Loucy (cell line): Measurements from ENCODE around the gene TMEM18.

Source experiments
- H2AFZ ChIP-seq: fragments of 200-600 bp; sonication (generic); 2 replicates; pipeline ENCODE4 v1.6.0; 2016; ENCODE audit warnings: antibody characterized with exemption, mild to moderate bottlenecking, low read length, moderate library complexity
- H3F3A ChIP-seq: fragments of 200-600 bp; 2 replicates; pipeline ENCODE4 v1.6.0; 2016; ENCODE audit warnings: antibody characterized with exemption, low read depth, mild to moderate bottlenecking
- H3K27me3 ChIP-seq: fragments of 200-600 bp; sonication (generic); 2 replicates; pipeline ENCODE4 v1.6.1; 2014; ENCODE audit warnings: low read length, mild to moderate bottlenecking; ENCODE audit not compliant: insufficient read depth, poor library complexity, severe bottlenecking
- H3K36me3 ChIP-seq: fragments of 200-600 bp; sonication (generic); 2 replicates; pipeline ENCODE4 v1.6.1; 2016; ENCODE audit warnings: low read length; ENCODE audit not compliant: insufficient read depth
- H3K4me1 ChIP-seq: fragments of 200-600 bp; sonication (generic); 2 replicates; pipeline ENCODE4 v1.5.1; 2014; ENCODE audit warnings: low read length, mild to moderate bottlenecking; ENCODE audit not compliant: insufficient read depth, poor library complexity, severe bottlenecking
- H3K4me2 ChIP-seq: fragments of 200-600 bp; sonication (generic); 2 replicates; pipeline ENCODE4 v1.6.0; 2014; ENCODE audit warnings: antibody characterized with exemption, low read length, low read depth, mild to moderate bottlenecking; ENCODE audit not compliant: poor library complexity, severe bottlenecking
- H3K4me3 ChIP-seq: fragments of 200-600 bp; sonication (generic); 2 replicates; pipeline ENCODE4 v1.5.1; 2014; ENCODE audit warnings: low read length, mild to moderate bottlenecking, mixed read lengths; ENCODE audit not compliant: poor library complexity, severe bottlenecking
- H3K79me2 ChIP-seq: fragments of 200-600 bp; sonication (generic); 2 replicates; pipeline ENCODE4 v1.6.1; 2014; ENCODE audit warnings: low read length; ENCODE audit not compliant: insufficient read depth
- H3K9ac ChIP-seq: fragments of 200-600 bp; sonication (generic); 2 replicates; pipeline ENCODE4 v1.6.0; 2014; ENCODE audit warnings: mild to moderate bottlenecking, low read depth, low read length, moderate library complexity; ENCODE audit not compliant: poor library complexity, severe bottlenecking
- H3K9me2 ChIP-seq: fragments of 200-600 bp; sonication (generic); replicated peaks from 2 replicates; pipeline ENCODE4 v1.6.1; 2016; ENCODE audit warnings: low read depth, low read length, mixed read lengths
- H3K9me3 ChIP-seq: fragments of 200-600 bp; sonication (generic); 2 replicates; pipeline ENCODE4 v1.6.1; 2014; ENCODE audit warnings: mild to moderate bottlenecking, antibody characterized with exemption, low read length, low read depth; ENCODE audit not compliant: insufficient read depth
- H4K20me1 ChIP-seq: fragments of 200-600 bp; sonication (generic); 2 replicates; pipeline ENCODE4 v1.6.0; 2014; ENCODE audit warnings: antibody characterized with exemption, low read length, mild to moderate bottlenecking; ENCODE audit not compliant: insufficient read depth, poor library complexity, severe bottlenecking
- CTCF ChIP-seq: fragments of 200-600 bp; sonication (generic); conservative IDR thresholded peaks from 2 replicates; pipeline ENCODE4 v1.5.1; 2014; ENCODE audit warnings: mild to moderate bottlenecking, antibody characterized with exemption, low read length
- EZH2phosphoT487 ChIP-seq: fragments of 200-600 bp; IDR thresholded peaks from 2 replicates; pipeline ENCODE4 v1.6.1; 2018; ENCODE audit warnings: antibody characterized with exemption, mild to moderate bottlenecking, moderate library complexity, borderline replicate concordance

TMEM18 gene

GRCh38 chr2:682226-682625, 5.0 kb upstream of the TMEM18 start:
- peaks cover 13% of the 10 kb centered on the region; the same call in 1 of the 2 replicates for H3K9me3 ChIP-seq
- H3K9me2 ChIP-seq, result no peaks in the 10 kb centered on the region
- H2AFZ ChIP-seq, result no peak overlapping the region
- H3F3A ChIP-seq, result no peaks in the 10 kb centered on the region
- no peak overlapping the region for H3K4me3 ChIP-seq
- no peak overlapping the region for H3K9ac ChIP-seq
- peaks cover 12% of the 10 kb centered on the region; the same call in 1 of the 2 replicates for H3K79me2 ChIP-seq
- no peaks in the 10 kb centered on the region for H3K27me3 ChIP-seq
- H4K20me1 ChIP-seq, result no peaks in the 10 kb centered on the region
- no peak for TF ChIP-seq EZH2phosphoT487
- TF ChIP-seq CTCF, result no peak
- no peak overlapping the region for H3K4me2 ChIP-seq
- no peaks in the 10 kb centered on the region for H3K36me3 ChIP-seq
- peaks cover 4% of the 10 kb centered on the region for H3K4me1 ChIP-seq

- Histone ChIP-seq H3F3A (no peaks in the 10 kb centered on the region), H4K20me1 (peaks cover 3% of the 10 kb centered on the region), H3K27me3 (no peaks in the 10 kb centered on the region), H3K79me2 (peaks cover 12% of the 10 kb centered on the region; the same call in 1 of the 2 replicates), H3K4me2 (no peak overlapping the region), H3K9me2 (no peaks in the 10 kb centered on the region), H2AFZ (no peak overlapping the region), H3K4me3 (no peak overlapping the region), H3K9me3 (peaks cover 6% of the 10 kb centered on the region; the same call in 1 of the 2 replicates), H3K36me3 (no peaks in the 10 kb centered on the region), H3K4me1 (peaks cover 4% of the 10 kb centered on the region), H3K9ac (no peak overlapping the region)
- TF ChIP-seq CTCF (no peak), EZH2phosphoT487 (no peak)
Observed at GRCh38 chr2:681312-681711, 4.1 kb upstream of the TMEM18 start.

- no peaks in the 10 kb centered on the region for H3K27me3 ChIP-seq
- no peaks in the 10 kb centered on the region for H3K36me3 ChIP-seq
- H3K4me1 ChIP-seq, result peaks cover 13% of the 10 kb centered on the region
- H3K9ac ChIP-seq, result no peak overlapping the region
- no peaks in the 10 kb centered on the region for H3F3A ChIP-seq
- H4K20me1 ChIP-seq, result peaks cover 10% of the 10 kb centered on the region
- no peaks in the 10 kb centered on the region for H3K9me2 ChIP-seq
- peaks cover 19% of the 10 kb centered on the region for H3K79me2 ChIP-seq
- H3K4me2 ChIP-seq, result no peak overlapping the region
- H2AFZ ChIP-seq, result no peak overlapping the region
- TF ChIP-seq EZH2phosphoT487 (no peak), CTCF (no peak)
- no peak overlapping the region for H3K4me3 ChIP-seq
- H3K9me3 ChIP-seq, result peaks cover 6% of the 10 kb centered on the region; the same call in 1 of the 2 replicates
Observed at GRCh38 chr2:680496-680895, 3.3 kb upstream of the TMEM18 start.
